GM12878 (cell line): ENCODE data around the gene ASCC1. TPM values are rescaled to one million over a fixed set of nuclear protein-coding genes. Genes with fewer than 3 reads are reported as not detected.

Experiments used
- ATF2 ChIP-seq: IDR thresholded peaks from 2 replicates; pipeline ENCODE4 v1.6.1; 2012; ENCODE audit warnings: low read length, inconsistent platforms
- CHD1 ChIP-seq: IDR thresholded peaks from 2 replicates; pipeline ENCODE4 v1.6.1; 2012; ENCODE audit warnings: low read depth, low read length, improper control_type of control experiment
- CHD4 ChIP-seq: fragments of 200-600 bp; sonication (generic); IDR thresholded peaks from 2 replicates; pipeline ENCODE4 v1.6.1; 2016; ENCODE audit warnings: mild to moderate bottlenecking
- CUX1 ChIP-seq: IDR thresholded peaks from 2 replicates; pipeline ENCODE4 v1.6.1; 2012; ENCODE audit warnings: improper control_type of control experiment, low read depth, low read length; ENCODE audit not compliant: insufficient replicate concordance
- NFXL1 ChIP-seq: fragments of 450-650 bp; IDR thresholded peaks from 2 replicates; pipeline ENCODE4 v1.6.1; 2017; ENCODE audit warnings: antibody characterized with exemption, mild to moderate bottlenecking, borderline replicate concordance
- NKRF ChIP-seq: fragments of 450-650 bp; conservative IDR thresholded peaks from 2 replicates; pipeline ENCODE4 v1.6.1; 2017; ENCODE audit warnings: mild to moderate bottlenecking, moderate library complexity
- NRF1 ChIP-seq: conservative IDR thresholded peaks from 2 replicates; pipeline ENCODE4 v1.6.1; 2011; ENCODE audit warnings: mild to moderate bottlenecking, low read depth, low read length, improper control_type of control experiment
- PRDM15 ChIP-seq: fragments of 450-650 bp; formaldehyde crosslinking; IDR thresholded peaks from 2 replicates; pipeline ENCODE4 v1.4.0; 2020; ENCODE audit warnings: mild to moderate bottlenecking, moderate library complexity
- RFX5 ChIP-seq: IDR thresholded peaks from 2 replicates; pipeline ENCODE4 v1.6.1; 2011; ENCODE audit warnings: low read depth, low read length, improper control_type of control experiment
- SMC3 ChIP-seq: IDR thresholded peaks from 2 replicates; pipeline ENCODE4 v1.6.1; 2011; ENCODE audit warnings: low read length, improper control_type of control experiment, borderline replicate concordance
- SP1 ChIP-seq: IDR thresholded peaks from one replicate; pipeline ENCODE4 v1.6.1; 2011; ENCODE audit warnings: low read depth, low read length
- SPI1 ChIP-seq: IDR thresholded peaks from 2 replicates; pipeline ENCODE4 v1.6.1; 2011; ENCODE audit warnings: low read depth, mild to moderate bottlenecking, low read length, moderate library complexity, borderline replicate concordance; ENCODE audit not compliant: insufficient read depth
- STAT3 ChIP-seq: IDR thresholded peaks from 2 replicates; pipeline ENCODE4 v1.6.1; 2011; ENCODE audit warnings: low read depth, low read length, improper control_type of control experiment
- TCF12 ChIP-seq: IDR thresholded peaks from 2 replicates; pipeline ENCODE4 v1.6.1; 2011; ENCODE audit warnings: low read depth, mild to moderate bottlenecking, low read length
- polyA plus RNA-seq, 11 experiments: library from polyadenylated mRNA; depleted of rRNA in 4 of 11; unstranded in 6 of 11; stranded (reverse) in 5 of 11; fragments of >200 nt; fragmentation: Nextera tagmentation in 4 of 11; fragmentation: Illumina TruSeq in 1 of 11; extraction: Ambion mirVana in 4 of 11; extraction: Trizol in 1 of 11; gene quantifications; 1 replicate in 1 of 11; 2 replicates in 10 of 11; pipeline versions ENCODE4 v1.2.1 to v1.2.3, GENCODE V29; 2011 to 2016; ENCODE audit warnings: inconsistent platforms in 2 of 11, missing spikeins in 2 of 11, low read depth in 1 of 11
- total RNA-seq, 4 experiments: library from RNA; depleted of rRNA in 3 of 4; stranded (reverse); fragments of >200 nt in 3 of 4; fragmentation: Illumina TruSeq in 1 of 4; extraction: Trizol in 1 of 4; gene quantifications; 2 replicates each; pipeline versions ENCODE4 v1.2.1 to v1.2.3, GENCODE V29; 2013 to 2021

ASCC1 gene
- total and polyA plus RNA-seq, 10 of the 15 experiments (the other 5 are each of a cell fraction or from before 2014, with no cell fraction given) = 23.3 to 80.6 (median 42.8) TPM

GRCh38 chr10:72048450-72049124 lies 167.5 kb downstream of the ASCC1 start (continued):
- TF ChIP-seq PRDM15 (CRISPR knock-in tag) (no peak), NKRF (no peak), ATF2 (no peak), CHD1 (no peak), SMC3 (peak; percentile 100), CUX1 (no peak), NRF1 (no peak), NFXL1 (no peak), SPI1 (no peak), CHD4 (no peak), RFX5 (no peak), SP1 (no peak), TCF12 (no peak), STAT3 (no peak)
